Stimulated activated CD4-positive, alpha-beta T cell treated with anti-CD3 and anti-CD28 coated beads, Interleukin-4, amount 100 ng/mL, for 4 hours (primary cell): ENCODE measurements around the gene C14orf132.
"Not testable (repeated sequence)": the region's sequence is repeated elsewhere in the genome, so short reads cannot be mapped to it uniquely, and the experiment has no call there.

Source experiments
- DNase-seq, 2 experiments: peaks; one replicate each; pipeline ENCODE4 v3.0.0-alpha.2; 2020

Gene C14orf132

DNA sequence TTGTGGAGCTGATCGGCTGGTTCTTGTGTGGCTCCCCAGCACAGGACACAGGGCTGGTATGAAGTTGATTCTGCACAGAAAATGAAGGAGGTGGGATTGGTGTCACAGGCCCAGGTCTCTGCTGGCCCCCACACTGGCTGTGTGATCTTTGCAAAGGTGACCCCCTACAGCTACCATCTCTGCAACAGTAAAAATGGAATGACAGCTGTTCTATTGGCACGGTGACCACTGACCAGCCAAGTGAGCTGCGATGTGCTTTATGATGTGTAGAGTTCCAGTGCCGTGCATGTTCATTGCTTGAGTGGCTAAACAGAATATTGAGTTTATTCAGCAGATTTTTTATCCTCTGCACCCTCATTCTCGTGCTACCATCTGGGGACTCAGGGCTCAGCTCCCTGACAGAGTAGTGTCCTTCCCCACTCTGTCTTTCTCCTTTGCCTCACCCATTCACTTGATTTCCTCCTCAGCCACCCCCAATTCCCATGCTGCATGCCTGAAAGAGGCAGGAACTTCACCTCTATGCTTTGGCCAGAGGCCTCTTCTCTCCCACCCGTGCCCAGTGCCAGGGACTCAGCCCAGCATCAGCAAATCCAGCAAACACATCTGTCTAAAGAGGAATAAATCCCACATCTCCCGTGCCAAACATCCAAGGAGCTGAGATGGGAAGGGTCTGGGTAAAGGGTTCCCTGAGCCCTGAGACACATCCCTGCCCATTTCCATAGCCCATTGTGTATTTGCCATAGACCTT is 21.2 kb downstream of the C14orf132 start:
- DNase-seq: no peak

DNA sequence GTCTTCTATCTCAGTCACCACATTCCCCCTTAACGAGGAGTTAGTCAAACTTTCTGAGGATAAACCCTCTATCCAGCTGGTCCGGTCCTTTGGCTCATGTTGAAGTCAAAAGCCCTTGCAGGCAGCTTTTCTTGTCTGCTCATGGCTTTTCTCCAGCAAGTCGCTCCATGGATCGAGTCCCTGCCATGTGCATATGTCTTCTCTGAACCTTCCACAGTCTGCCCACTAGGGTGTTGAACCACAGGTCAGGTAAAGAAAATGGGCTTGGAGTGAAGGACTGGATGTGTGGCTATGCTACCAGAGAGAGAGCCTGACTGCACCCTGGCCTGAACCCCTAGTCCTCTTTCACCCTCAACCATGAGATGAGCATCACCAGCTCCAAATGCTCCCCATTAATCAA is 22.8 kb downstream of the C14orf132 start:
- DNase-seq: no peak

GRCh38 chr14:96062506-96062905 is 23.3 kb downstream of the C14orf132 start:
- DNase-seq: no peak

DNA sequence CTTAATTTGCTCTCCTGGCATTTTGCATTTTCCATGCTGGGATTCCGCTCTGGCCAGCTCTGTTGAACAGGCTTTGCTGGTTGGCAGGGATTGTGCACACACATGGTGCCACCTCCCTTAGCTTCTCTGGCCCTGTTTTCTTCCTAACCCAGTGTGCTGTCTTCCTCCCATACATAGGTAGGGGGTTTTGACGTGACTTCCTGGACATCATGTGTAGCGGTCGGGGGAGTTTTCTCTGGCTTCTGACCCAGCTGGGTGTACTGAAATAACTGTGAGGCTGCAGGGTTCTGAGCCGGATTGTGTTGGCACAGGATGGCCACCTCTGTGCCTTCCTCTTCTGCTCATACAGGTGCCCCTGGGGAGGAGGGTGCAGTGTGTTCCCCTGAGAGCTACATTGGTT is 25.7 kb downstream of the C14orf132 start:
- no peak for DNase-seq

- no peak for DNase-seq
Measured at GRCh38 chr14:96065661-96066459, 26.7 kb downstream of the C14orf132 start.

GRCh38 chr14:96066976-96067375 is 27.8 kb downstream of the C14orf132 start:
- DNase-seq: no peak

- DNase-seq: no peak
Measured at GRCh38 chr14:96067985-96068930, 29.1 kb downstream of the C14orf132 start.

DNA sequence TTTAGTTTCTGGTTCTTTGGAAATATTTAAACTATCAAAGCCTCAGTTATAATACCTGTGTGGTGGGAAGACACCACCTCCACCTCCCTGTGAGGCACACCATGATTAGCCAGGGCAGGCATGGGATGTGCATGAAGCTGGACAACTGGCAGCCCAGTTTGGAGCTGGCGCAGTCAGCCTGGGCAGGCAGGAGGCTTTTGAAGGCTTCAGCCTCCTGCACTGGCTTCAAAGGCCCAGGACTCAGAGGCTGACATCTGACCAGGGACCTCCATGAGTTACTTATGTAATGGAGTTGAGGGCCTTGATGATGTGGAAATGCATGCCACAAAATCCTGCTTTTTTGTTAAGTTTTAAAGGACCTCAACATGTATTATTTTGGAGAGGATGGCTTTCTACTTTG is 30.3 kb downstream of the C14orf132 start:
- DNase-seq: no peak

DNA sequence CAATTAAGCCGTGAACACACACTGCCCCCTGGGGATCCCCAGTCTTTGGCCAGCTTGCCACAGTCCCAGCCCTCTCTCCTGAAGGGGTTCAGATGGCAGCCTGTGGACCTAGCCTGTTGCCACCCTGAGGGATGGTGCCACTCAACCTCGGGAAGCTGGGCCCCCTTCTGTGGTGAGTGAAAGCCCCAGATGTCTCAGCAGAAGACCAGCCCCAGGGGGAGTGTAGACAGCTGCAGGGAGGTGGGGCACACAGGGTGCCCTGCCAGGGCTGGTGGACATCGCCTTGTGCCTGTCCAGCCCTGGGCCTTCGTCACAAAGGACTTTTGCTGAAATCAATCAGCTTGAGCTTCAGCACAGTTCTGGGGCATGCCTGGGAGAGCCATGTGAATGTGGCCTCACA is 32.4 kb downstream of the C14orf132 start:
- DNase-seq: no peak

GRCh38 chr14:96072076-96072475 is 32.9 kb downstream of the C14orf132 start:
- no peak for DNase-seq

- DNase-seq: no peak
Measured at GRCh38 chr14:96072746-96073145, 33.6 kb downstream of the C14orf132 start.

DNA sequence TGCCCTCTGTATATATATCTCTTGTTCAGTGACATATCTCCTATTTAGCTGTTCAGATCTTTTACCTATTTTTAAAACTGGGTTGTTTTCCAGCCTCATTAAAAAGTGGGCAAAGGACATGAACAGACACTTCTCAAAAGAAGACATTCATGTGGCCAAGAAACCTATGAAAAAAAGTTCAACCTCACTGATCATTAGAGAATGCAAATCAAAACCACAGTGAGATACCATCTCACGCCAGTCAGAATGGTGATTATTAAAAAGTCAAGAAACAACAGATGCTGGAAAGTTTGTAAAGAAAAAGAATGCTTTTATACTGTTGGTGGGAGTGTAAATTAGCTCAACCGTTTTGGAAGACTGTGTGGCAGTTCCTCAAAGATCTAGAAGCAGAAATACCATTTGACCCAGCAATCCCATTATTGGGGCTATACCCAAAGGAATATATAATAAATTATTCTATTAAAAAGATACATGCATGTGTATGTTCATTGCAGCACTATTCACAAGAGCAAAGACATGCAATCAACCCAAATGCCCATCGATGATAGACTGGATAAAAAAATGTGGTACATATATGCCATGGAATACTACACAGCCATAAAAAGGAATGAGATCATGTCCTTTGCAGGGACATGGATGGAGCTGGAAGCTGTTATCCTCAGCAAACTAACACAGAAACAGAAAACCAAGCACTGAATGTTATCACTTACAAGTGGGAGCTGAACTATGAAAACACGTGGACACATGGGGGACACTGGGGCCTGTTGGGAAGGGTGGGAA is 34.3 kb downstream of the C14orf132 start:
- not testable (repeated sequence) for DNase-seq

DNA sequence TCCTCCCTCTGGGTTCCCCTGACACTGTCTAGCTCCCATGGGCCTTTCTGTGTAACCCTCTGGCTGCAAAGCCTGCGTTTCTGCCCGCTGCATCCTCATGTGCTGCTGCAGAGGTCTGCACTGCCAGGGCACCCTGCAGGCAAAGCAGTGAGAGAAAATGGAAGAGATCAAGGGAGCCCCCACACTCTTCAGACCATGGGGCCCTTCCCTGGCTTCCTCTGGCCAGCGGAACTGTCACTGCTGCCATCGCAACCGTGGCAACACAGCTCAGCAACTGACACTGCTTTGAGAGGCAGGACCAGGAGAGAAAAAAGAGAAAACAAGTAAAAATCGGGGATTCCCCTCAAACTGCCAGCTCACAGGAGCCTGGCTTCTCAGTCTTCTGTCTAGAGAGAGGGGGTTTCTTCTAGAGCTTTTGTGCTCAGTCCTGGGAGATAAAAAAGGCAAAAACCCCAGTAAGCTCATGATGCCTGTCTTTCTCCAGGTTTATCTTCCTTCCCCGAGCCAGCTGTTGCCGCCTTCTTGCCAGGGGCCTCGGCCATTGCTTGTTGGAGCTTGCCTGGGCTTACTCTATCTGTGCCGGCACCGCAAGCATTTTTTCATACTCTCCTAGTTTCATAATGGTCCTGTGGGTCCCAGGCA is 38.9 kb downstream of the C14orf132 start:
- DNase-seq: no peak

GRCh38 chr14:96078625-96079016 is 39.5 kb downstream of the C14orf132 start:
- no peak for DNase-seq

GRCh38 chr14:96079066-96079465 is 39.9 kb downstream of the C14orf132 start:
- no peak for DNase-seq

DNA sequence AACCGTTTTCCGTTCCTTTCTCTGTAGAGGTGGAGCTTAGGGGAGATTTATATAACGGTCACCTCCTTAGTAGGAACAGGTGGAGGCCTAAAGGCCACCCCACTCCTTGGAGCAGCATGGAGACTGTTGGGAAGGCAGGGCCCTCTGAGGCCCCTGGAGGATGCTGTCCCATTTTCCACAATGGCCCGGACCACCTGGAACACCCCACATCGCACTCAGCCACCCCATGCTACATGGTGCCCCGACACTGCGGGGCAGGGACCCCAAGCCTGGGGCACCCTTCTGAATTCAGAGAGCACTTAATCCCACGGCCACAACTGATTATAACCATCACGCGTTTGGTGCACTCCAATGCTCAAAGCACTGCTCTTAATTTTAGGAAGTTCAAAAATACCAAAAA is 41.4 kb downstream of the C14orf132 start:
- no peak for DNase-seq

- DNase-seq: no peak
Measured at GRCh38 chr14:96081224-96081623, 42.1 kb downstream of the C14orf132 start.

DNA sequence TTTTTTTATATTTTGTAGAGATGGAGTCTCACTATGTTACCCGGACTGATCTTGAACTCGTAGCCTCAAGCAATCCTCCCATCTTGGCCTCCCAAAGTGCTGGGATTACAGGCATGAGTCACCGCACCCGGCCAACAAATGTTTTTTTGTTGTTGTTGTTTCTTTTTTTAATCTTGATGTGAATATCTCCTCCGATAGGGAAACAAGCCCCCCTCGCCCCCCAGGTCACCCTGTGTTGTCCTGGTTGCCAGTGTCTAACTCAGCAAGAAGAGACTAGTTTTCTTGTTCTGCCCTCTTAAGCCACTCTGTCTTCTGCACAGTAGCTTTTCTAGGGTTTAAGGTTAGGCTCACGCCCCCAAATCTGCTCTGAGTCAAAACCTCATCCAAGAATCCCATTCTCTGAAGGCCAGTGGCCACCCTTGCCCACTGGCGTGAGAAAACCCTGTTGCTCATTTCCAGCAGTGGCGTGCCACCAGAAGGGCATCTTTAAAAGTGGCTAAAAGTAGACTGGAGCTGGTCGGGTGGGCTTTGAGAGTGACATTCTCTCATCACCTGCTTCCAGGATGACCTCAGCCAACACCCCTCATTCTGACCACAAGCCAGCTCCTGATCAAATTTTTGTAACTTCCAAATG is 42.7 kb downstream of the C14orf132 start:
- DNase-seq: no peak

DNA sequence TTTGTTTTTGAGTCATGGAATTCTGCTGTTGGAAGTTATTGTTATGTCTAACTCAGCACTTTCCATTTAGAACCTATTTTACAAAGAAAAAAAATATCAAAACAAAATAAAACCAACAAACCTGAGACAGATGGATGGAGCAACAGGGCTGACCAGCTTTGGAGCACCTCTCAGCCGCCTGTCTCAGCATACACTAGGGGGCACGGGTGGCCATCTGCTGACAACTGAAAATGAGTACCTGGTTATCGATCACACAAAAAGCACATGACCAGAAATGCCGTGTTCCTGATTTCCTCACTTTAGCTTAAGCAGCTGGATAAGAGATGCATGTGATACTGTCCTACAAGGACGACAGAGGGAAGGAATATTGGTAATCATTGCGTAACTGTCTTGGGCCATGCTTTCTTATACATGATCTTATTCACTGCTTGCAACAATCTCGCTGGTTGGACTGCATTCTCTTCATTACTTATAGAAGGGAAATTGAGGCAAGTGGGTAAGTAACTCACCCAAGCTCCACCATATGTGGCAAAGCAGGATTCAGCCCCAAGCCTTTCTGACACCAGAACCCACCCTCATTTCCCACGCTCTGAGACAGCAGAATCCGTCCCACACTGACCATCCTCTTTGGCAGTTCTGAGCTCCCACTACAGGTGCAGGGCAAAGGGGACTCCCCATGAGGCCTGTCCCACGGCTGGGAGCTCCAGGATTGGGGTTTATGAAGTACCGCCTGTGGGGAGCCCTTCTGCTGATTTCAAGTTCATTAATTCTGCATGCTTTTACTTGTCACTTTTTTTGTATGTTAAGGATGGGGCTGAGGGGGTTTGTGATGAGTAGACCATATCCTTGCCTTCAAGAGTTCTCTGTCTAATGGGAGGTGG is 43.5 kb downstream of the C14orf132 start:
- no peak for DNase-seq

- DNase-seq: no peak
Measured at GRCh38 chr14:96083667-96084320, 44.6 kb downstream of the C14orf132 start.
